ENCODE data around the gene TGM1.

The TGM1 gene

DNA sequence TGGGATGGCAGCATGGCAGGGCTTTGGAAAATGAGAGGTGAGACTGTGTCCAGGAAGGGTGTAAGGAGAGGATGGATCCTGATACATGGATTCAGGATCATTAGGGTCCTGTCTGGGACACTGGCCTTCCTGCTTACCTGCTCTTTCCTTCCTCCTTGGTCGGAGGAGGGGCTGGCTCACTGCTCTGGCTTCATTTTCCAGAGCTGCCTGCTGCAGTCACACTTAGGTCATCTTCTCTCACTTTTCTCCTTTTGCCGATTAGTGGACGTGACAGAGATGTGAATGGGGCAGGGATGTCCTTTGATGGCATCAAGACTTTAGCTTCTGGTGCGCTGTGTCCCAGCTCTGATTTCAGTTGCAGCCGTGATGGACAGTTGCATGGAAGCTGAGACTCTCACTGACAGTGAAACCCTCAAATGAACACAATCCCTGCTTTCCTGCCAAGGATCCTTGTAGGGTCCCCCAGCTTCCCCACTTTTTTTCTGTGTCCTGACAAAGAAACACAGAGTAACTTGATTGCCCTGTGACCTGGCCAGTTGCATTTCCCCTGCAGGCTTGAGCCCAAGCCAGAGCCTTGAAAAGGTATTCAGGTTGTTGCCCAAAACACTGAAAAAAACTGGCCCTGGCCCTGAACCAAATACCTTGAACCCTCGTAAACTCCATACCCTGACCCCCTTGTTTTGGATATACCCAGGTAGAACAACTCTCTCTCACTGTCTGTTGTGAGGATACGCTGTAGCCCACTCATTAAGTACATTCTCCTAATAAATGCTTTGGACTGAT, 45.6 kb upstream of the TGM1 start:
- no peak for DNase-seq (ENCODE audit: low spot score)
- TF ChIP-seq CTCF (IDR thresholded peaks at IDR 0.05; ENCODE audit: extremely low read depth, missing control alignments) = no peak

- TF ChIP-seq CTCF (IDR thresholded peaks at IDR 0.05; ENCODE audit: extremely low read depth, missing control alignments) = peak; percentile 91
- peak; percentile 79 for DNase-seq (ENCODE audit: low spot score)
Measured at GRCh38 chr14:24307575-24308341, 44.8 kb upstream of the TGM1 start, which contains the start of gene CIDEB. Gene CIDEB (minus strand): TSS chr14:24307977. CDS start chr14:24307858, 119 bp downstream.

DNA sequence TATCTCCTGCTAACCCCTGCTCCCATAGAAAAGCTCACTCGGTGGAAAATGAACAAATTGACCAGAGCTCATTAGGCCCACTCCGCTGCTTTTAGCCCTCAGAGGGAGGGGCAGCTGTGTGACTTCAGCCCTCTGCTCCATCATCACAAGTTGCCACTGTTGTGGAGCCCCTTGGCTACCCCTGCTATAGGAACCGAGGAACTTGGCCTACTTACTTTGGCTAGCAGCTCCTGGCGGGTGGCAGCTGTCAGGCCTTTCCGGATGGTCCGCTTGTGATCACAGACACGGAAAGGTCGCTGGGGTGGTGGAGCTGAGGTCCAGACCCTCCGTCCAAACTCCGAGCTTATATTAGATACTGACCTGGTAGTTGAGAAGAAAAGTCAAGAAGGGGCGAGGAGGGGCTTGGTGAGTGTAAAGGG, 44.2 kb upstream of the TGM1 start:
- DNase-seq (ENCODE audit: low spot score) = no peak
- TF ChIP-seq CTCF (IDR thresholded peaks at IDR 0.05; ENCODE audit: extremely low read depth, missing control alignments) = no peak

GRCh38 chr14:24304019-24304387, 41.0 kb upstream of the TGM1 start:
- no peak for TF ChIP-seq CTCF (IDR thresholded peaks at IDR 0.05; ENCODE audit: extremely low read depth, missing control alignments)
- no peak for DNase-seq (ENCODE audit: low spot score)

- no peak for TF ChIP-seq CTCF (IDR thresholded peaks at IDR 0.05; ENCODE audit: extremely low read depth, missing control alignments)
- no peak for DNase-seq (ENCODE audit: low spot score)
Measured at GRCh38 chr14:24300326-24300980, 37.5 kb upstream of the TGM1 start.

DNA sequence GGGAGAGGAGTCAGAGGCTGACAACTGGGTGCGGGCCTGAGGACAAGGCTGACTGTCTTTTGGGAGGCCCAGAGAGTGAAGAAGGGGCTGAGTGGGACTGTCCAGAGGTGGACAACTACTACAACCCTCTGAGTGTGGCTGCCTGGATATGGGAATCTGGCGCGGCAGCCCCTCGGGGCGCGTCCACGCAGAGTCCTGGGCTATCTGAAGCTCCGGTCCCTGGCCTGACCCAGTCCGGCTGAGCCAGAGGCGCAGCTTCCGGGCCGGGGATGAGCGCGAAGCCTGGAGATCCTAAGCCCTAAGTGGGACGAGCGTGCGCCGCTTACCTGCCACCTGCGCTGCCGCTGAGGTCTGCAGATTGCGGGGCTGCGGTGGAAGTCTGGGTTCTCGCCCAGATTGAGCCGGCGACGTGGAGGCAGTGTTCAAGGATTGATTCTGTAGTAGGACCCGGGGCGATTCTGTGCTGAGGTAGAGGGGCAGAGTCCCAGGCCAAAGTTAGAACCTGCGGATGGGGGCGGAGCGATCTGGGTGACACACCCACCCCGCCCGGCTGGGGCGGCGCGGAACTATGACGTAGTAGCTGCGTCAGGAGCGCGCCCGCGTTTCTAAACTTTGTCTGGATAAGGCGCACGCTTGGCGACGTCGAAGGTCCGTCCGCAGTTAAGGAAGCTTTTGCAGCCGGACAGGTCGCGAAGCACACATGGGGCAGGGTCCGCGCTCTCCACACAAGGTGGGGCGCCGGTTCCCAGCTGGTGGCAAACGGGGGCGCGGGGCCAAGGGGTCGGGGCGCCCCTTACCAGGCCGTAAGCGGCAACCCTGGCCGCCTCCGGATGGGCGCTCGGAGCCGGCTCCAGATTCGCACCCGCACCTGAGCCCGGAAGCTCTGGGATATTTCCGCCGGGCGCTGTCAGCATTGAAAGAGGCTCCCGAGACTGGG, 36.5 kb upstream of the TGM1 start, which contains the start of the genes DHRS1 and NOP9:
Gene DHRS1, minus strand, starts transcription at position 526 of the 937 bp plus-strand sequence. CDS start 674 bp downstream, outside the sequence.
Gene NOP9, plus strand, starts transcription at position 596 of the 937 bp plus-strand sequence. Its CDS starts 105 bp downstream, at position 701.
- no peak for TF ChIP-seq CTCF (IDR thresholded peaks at IDR 0.05; ENCODE audit: extremely low read depth, missing control alignments)
- DNase-seq (ENCODE audit: low spot score) = peak; percentile 96
